HG02884 (cell line): ENCODE data around the gene PRR23E.

Experiments
- ATAC-seq: cut with Tn5 transposase; IDR thresholded peaks from one replicate; pipeline ENCODE4 v1.9.1; 2021; ENCODE audit warnings: mild to moderate bottlenecking, moderate library complexity; ENCODE audit not compliant: unreplicated experiment

Gene PRR23E

GRCh38 chr3:127183931-127184869, 8.7 kb upstream of the PRR23E start:
- no peak for ATAC-seq

GRCh38 chr3:127184870-127185216, 8.1 kb upstream of the PRR23E start:
- no peak for ATAC-seq

DNA sequence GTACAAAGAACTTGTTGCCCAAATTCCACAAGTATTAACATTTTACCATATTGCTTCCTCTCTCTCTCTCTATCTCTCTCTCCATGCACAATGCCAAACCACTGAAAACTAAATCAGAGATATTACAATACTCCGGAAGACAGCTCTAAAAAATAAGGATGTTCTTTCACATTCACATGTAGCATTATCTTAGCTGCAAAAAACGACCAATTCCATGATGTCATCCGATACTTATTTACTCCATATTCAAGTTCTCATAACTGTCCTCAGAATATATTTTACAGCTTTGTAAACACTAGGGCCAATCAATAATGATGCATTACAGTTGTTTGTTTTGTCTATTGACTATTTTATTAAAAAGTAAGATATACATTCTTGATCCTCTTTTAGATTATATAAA, 7.7 kb upstream of the PRR23E start:
- no peak for ATAC-seq

- no peak for ATAC-seq
Observed at GRCh38 chr3:127185962-127186674, 6.8 kb upstream of the PRR23E start.

- ATAC-seq, result no peak
Observed at GRCh38 chr3:127187316-127187715, 5.6 kb upstream of the PRR23E start.

- ATAC-seq, result no peak
Observed at GRCh38 chr3:127193341-127193740, 410 bp downstream of the PRR23E start.

DNA sequence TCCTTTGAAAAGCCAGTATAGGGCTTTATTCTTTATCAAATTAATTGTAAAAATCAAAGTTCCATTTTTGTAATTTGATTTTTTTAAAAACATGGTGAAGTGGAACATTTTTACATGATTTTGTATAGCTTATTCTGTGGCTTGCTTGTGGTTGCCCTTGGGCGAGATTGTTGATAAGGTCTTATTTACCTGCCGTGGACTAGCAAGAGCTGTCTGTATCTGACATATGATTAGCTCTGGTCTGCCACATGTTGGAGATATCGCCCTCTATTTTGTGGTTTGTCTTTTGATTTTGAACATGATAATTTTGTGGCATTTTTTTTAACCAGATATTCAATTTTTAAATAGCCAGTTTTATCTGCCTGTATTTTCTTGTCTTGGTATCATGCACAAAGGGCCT, 844 bp downstream of the PRR23E start:
- no peak for ATAC-seq

GRCh38 chr3:127194601-127195187, 1.8 kb downstream of the PRR23E start:
- no peak for ATAC-seq

- ATAC-seq, result no peak
Observed at GRCh38 chr3:127195417-127195816, 2.5 kb downstream of the PRR23E start.

- ATAC-seq, result no peak
Observed at GRCh38 chr3:127196002-127196401, 3.1 kb downstream of the PRR23E start.

DNA sequence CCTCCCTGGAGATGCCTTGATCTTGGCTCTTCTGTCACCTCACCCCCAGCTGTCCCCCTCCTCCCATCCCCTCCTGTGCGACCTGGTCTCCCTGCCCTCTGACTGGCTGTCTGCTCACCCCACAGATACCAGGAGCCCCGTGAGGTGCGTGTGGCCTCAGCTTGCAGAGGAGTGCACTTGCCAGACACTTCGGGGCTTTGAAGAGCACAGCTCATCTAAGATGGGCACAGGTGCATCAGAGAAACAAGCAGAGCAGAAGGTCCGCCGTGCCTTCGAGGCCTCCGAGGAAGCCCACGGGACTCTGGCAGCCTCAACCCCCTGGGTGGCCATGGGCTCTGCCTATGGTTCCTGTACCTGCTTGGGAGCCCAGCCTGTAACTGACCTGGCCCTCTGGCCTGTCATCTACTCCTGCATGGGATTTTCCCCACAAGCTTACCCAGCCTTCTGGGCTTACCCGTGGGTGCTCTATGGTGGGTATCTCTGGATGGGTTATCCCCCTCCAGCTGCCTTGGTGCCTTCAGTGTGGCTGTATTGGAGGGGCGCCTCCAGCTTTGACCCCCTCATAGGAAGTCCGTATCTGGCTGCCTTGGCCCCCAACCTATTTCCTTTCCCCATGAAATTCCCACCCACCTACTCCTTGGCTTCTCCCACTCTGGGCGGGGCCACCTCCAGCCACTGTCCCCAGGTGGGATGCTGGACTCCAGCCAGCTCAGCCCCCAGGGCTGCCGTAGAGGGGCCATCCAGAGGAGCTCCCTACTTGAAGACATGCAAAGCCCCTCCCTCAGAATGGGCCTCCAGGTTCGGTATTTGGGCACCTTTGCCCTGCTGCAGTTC, 3.8 kb downstream of the PRR23E start:
- no peak for ATAC-seq

DNA sequence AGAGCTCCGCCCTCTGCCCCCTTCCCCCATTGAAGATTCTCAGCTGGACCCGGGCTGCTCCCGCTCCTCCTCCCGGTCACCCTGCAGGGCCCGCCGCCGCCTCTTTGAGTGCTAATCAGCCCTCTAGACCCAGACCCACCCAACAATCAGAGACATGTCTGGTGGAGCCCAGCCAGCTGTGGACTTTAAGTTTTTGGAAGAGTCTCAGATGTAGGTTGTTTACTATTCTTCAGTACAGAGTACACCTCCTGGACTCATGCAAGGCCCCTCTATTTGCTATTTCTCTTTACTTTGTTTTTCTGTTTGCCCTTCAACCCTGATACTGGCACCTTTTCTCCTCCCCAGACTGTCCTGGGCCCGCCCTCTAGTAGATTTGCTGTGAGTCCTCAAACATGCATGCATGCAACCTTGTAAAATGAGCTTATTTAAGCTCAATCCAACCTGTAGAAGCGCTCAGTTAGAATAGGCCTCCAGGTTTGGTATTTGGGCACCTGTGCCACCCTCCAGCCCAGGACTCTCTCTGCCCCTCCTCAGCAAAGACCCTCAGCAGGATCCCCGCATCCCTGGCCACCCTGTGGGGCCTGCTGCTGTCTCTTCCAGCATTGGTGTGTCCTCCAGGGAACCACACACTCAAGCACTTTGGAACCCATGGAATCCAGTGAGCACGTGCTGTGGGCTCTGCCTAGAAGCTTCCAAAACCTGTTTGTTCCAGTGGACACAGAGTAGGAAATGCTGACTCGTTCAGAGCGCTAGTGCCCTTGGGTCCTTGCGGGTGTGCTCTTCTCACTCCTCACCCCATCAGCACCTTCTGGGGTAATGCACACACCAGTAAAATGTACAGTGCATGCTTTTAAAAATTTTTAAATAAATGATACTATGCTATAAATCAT, 4.6 kb downstream of the PRR23E start:
- no peak for ATAC-seq

DNA sequence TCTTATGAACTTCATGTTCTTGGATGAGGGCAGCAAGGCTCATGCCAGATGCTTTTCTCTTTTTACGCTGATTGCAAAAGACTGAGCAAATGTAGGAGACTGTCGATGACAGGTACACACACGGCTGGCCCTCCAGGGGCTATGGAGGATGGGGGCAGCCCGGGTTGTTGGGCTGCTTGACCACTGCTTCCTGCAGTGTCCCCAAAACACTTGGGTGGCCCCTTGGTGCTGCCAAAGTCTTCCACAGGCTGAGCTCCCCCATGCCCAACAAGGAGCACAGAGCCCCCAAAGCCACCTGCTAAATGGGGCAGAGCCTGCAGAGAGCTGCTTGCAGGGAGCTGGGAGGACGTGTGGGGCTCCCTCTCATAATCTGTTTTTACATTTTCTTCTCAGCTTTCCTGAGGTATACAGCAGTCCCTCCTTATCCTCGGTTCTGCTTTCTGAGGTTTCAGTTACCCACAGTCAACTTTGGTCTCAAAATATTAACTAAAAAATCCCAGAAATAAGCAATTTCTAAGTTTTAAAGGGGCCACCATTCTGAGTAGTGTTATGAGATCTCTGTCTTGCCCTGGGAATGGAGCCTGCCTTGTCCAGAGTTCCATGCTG, 7.3 kb downstream of the PRR23E start:
- ATAC-seq, result no peak

DNA sequence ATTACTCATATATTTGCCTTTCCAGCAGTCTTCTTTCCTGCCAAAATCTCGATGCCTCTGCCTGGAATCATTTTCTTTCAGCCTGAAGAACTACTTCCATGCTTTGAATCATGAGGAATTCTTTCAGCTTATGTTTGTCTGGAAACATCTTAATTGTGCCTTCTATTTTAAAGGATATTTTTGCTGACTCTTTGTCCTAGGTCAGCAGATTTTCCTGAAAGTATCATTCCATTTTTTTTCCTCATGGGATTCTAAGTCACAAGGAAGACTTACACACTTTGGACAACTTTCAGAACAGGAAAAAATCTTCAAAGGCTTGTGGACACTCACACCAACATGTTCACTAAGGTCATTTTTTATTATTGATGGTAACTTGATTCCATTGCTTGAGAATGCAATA, 10.1 kb downstream of the PRR23E start:
- no peak for ATAC-seq

DNA sequence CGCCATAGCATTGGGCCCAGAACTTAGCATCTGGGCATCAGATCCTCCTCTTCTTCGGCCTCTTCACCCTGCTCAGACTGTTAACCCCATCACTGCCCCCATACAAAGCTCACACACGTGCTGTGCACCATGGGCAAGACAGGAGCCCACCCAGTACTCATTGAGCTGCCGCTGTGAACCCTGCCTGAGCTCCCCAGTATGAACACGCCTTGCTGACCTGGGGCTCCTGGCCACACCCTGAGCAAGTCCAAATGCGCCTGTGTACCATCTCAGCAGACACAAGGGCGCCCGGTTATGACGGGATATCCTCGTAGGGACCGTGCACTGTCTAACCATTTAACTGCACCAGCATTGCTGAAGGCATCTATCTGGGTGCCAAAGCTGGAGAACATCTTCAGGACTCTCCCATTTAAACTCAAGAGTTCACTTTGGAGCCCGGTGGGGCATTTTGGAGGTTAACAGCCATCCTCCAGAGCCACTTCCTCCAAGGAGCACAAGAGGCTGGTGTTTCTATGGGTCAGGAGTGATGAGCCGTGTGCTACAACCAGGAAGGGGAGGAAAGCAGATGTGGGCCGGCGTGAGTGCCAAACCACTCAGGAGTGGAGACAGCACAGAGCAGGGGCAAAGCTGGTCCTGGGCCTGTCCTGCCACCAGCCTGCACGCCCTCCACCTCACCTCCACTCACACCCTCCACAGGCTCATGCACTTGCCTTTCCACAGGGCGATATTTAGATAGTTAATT, 12.1 kb downstream of the PRR23E start:
- no peak for ATAC-seq

DNA sequence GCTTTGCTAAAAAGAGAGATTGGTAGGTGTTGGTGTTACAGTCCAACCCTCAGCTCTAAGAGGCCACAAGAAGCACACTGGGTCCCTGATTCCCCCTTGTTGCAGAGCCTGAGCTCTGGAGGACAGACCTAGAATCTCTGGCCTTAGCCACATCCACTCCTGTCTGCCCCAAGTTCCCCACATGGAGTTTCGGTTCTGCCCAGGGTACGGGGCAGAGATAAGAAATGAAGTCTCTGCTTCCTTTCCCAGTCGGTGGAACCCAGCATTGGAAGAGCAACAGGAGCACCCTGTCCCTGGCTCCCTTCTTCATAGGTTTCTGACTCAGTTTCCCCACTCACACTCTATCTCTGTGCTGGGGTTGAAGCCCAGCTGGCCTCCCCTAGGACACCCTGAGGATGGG, 13.2 kb downstream of the PRR23E start:
- ATAC-seq, result no peak

GRCh38 chr3:127206611-127207516, 13.9 kb downstream of the PRR23E start:
- ATAC-seq, result no peak
